Pancreas (tissue), 10 donors: Measurements from ENCODE around the gene SLC41A3. TPM values are rescaled to one million over a fixed set of nuclear protein-coding genes. Genes with fewer than 3 reads are reported as not detected.
"Not testable (repeated sequence)": the region's sequence is repeated elsewhere in the genome, so short reads cannot be mapped to it uniquely, and the experiment has no call there.

Experiments
- ATAC-seq, 4 donors: fragments of 200-7000 bp; cut with Tn5 transposase; one replicate each; pipeline versions ENCODE4 v1.8.0 to v1.9.1; 2020; ENCODE audit warnings: mild to moderate bottlenecking in 4 of 4, moderate library complexity in 4 of 4
- DNase-seq, 6 donors: peaks; one replicate each; pipeline ENCODE4 v3.0.0-alpha.2; 2020
- FAIRE-seq: peaks from 2 replicates; lab custom pipeline; 2012; peaks lifted over from hg19 to GRCh38; lab: Jason Lieb, UNC
- H3K27ac ChIP-seq, 4 donors: fragments of 200-600 bp; sonication (generic); 1 replicate in 3 of 4; 2 replicates in 1 of 4; pipeline versions ENCODE4 v1.5.0 to v1.8.0; 2020
- H3K27me3 ChIP-seq, 4 donors: fragments of 200-600 bp; one replicate each; pipeline ENCODE4 v1.8.0; 2021
- H3K36me3 ChIP-seq, 3 donors: fragments of 200-600 bp; sonication (generic) in 1 of 3; one replicate each; pipeline versions ENCODE4 v1.5.0 to v1.8.0; 2020 to 2021
- H3K4me1 ChIP-seq, 3 donors: fragments of 200-600 bp; one replicate each; pipeline ENCODE4 v1.8.0; 2021
- H3K4me3 ChIP-seq, 4 donors: fragments of 200-600 bp; sonication (generic) in 2 of 4; one replicate each; pipeline versions ENCODE4 v1.5.0 to v1.8.0; 2020 to 2021
- H3K9me3 ChIP-seq, 4 donors: fragments of 200-600 bp; one replicate each; pipeline ENCODE4 v1.8.0; 2021
- CTCF ChIP-seq, 4 donors: fragments of 200-600 bp; sonication (generic) in 3 of 4; IDR thresholded peaks; one replicate each; pipeline versions ENCODE4 v1.5.0 to v1.8.0; 2021; ENCODE audit warnings: antibody characterized with exemption in 4 of 4
- WGBS, 2 donors: extraction: QIAGEN DNeasy Blood & Tissue Kit; methylation state at CpG; one replicate each; pipeline ENCODE4 v1.1.7; 2013; 5-methylcytosine and 5-hydroxymethylcytosine counted together
- intact Hi-C, 3 donors: fragments of 100-400 bp; cut with DNase I; formaldehyde crosslinking; loops; one replicate each; pipeline versions ENCODE4 v1.11.1 to v1.14.2; 2022
- polyA plus RNA-seq, 2 donors: library from polyadenylated mRNA; stranded (reverse); fragments of 200-250 nt; gene quantifications; one replicate each; pipeline ENCODE4 v1.2.3, GENCODE V29; 2013
- total RNA-seq, 6 donors: library from RNA; stranded (reverse); fragmentation: NEBNext Ultra II Directional in 4 of 6; extraction: Animal tissue kit (Norgen Biotek cat#: 25700) in 4 of 6; gene quantifications; one replicate each; pipeline versions ENCODE4 v1.2.1 to v1.2.4, GENCODE V29; 2021 to 2023
- donor health status: healthy with polysubstance abuse.
- donor health status: DM: no; HTN: no; CAD: no; lungs with moderate emphysema.
- donor health status: DM: no; HTN: no; CAD: no.
- donor health status: control.
- donor health status: control.
- donor health status: Bipolar disorder and iron deficiency.
- donor health status: DM: yes; HTN: yes; CAD: no.
- donor health status: DM: no; HTN: no; CAD: no.
- donor health status: DM: no; HTN: no; CAD: no.
- donor health status: DM: yes; HTN: yes; CAD: no.

The SLC41A3 gene
- total and polyA plus RNA-seq, 8 donors: 19.4 to 38.1 (median 31.1) TPM

- H3K27ac ChIP-seq: no peak overlapping the region
- WGBS, 2 donors: 75 to 85% methylated on average over 4 of the region's 4 CpGs
- DNase-seq: no peak
- no peaks in the 10 kb centered on the region for H3K36me3 ChIP-seq
- no peak for FAIRE-seq
- ATAC-seq: no peak
- no peak for TF ChIP-seq CTCF (IDR thresholded peaks at IDR 0.05)
- no peak overlapping the region for H3K4me3 ChIP-seq
- no peaks in the 10 kb centered on the region for H3K4me1 ChIP-seq
- intact Hi-C loops: no loop called here
- no peaks in the 10 kb centered on the region for H3K9me3 ChIP-seq
- no peaks in the 10 kb centered on the region for H3K27me3 ChIP-seq
These were observed 5.1 kb downstream of the SLC41A3 start for GRCh38 chr3:126078866-126079265.

GRCh38 chr3:126077754-126078153 is 6.2 kb downstream of the SLC41A3 start:
- H3K27me3 ChIP-seq: no peaks in the 10 kb centered on the region
- DNase-seq: peak in 1 of 6 donors; percentile 48
- H3K9me3 ChIP-seq: no peaks in the 10 kb centered on the region
- no peaks in the 10 kb centered on the region for H3K36me3 ChIP-seq
- FAIRE-seq: no peak
- no peaks in the 10 kb centered on the region for H3K4me1 ChIP-seq
- ATAC-seq: no peak
- no peak overlapping the region for H3K4me3 ChIP-seq
- intact Hi-C loops: no loop called here
- TF ChIP-seq CTCF (IDR thresholded peaks at IDR 0.05): no peak
- no peak overlapping the region for H3K27ac ChIP-seq
- WGBS, 2 donors: 90 to 97% methylated on average over 11 of the region's 11 CpGs

DNA sequence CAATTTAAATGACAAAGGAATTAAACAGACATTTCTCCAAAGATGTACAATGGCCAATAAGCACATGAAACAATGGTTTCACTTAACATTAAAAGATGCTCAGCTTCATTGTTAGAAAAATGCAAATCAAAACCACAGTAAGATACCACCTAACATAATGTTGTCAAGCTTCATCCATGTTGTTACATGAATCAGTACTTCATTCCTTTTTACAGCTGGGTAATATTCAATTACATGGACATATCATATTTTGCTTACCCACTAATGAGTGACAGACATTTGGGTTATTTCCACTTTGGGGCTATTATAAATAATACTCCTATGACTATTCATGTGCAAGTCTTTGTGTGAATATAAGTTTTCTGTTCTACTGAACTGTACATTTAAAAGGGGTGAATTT is 7.8 kb downstream of the SLC41A3 start:
- FAIRE-seq (no peak), DNase-seq (no peak), ATAC-seq (no peak)
- H3K27ac ChIP-seq: no peak overlapping the region
- TF ChIP-seq CTCF (IDR thresholded peaks at IDR 0.05): no peak
- no peaks in the 10 kb centered on the region for H3K27me3 ChIP-seq
- intact Hi-C loops: no loop called here
- no peaks in the 10 kb centered on the region for H3K9me3 ChIP-seq
- no peaks in the 10 kb centered on the region for H3K4me1 ChIP-seq
- no peak overlapping the region for H3K4me3 ChIP-seq
- no peaks in the 10 kb centered on the region for H3K36me3 ChIP-seq

DNA sequence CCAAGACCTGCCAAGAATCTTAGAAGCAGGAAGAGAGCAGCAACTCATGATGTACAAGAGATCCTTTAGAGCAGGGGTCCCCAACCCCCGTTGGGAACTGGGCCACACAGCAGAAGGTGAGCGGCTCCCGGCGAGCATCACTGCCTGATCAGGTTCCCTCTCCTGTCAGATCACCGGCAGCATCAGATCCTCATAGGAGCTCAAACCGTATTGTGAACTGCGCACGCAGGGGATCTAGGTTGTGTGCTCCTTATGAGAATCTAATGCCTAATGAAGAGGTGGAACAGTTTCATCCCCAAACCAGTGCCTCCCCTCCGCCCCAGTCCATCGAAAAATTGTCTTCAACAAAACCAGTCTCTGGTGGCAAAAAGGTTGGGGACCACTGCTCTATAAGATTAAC is 13.8 kb downstream of the SLC41A3 start:
- FAIRE-seq (no peak), DNase-seq (no peak), ATAC-seq (no peak)
- H3K4me1 ChIP-seq: no peaks in the 10 kb centered on the region
- TF ChIP-seq CTCF (IDR thresholded peaks at IDR 0.05): no peak
- no peak overlapping the region for H3K4me3 ChIP-seq
- H3K27ac ChIP-seq: no peak overlapping the region
- H3K27me3 ChIP-seq: no peaks in the 10 kb centered on the region
- H3K9me3 ChIP-seq: no peaks in the 10 kb centered on the region
- no peaks in the 10 kb centered on the region for H3K36me3 ChIP-seq
- intact Hi-C loops: no loop called here
- WGBS, 2 donors: 86 to 90% methylated on average over 10 of the region's 10 CpGs

DNA sequence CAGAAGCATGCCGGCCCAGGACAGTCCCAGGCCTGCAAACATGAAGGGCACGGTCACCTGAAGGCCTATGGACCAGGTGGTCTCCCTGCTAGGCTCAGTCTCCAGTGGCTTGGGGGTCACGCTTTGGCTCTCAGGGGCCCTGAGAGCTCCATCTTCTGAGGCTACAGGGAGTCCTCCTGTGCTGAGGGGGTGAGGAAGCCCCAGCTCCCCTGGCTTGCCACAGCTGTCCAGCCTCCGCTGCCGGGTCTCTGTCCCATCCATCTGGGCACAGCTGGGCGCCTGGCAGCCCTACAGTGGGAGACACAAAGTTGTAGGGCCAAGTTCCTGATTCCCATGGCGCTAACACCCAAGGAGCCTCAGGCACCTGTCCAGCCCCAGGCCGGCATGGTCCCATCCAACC is 16.0 kb downstream of the SLC41A3 start:
- WGBS, 2 donors: 97 to 98% methylated on average over 8 of the region's 8 CpGs
- FAIRE-seq: no peak
- no peak for TF ChIP-seq CTCF (IDR thresholded peaks at IDR 0.05)

GRCh38 chr3:126066676-126067075 is 17.2 kb downstream of the SLC41A3 start:
- FAIRE-seq, H3K27ac ChIP-seq, H3K27me3 ChIP-seq, intact Hi-C loops, H3K4me3 ChIP-seq, H3K4me1 ChIP-seq, H3K9me3 ChIP-seq, H3K36me3 ChIP-seq, DNase-seq, ATAC-seq: not testable (repeated sequence)
- 90 to 91% methylated on average over 6 of the region's 6 CpGs for WGBS, 2 donors

More for the DNA sequence above, 16.0 kb downstream of the SLC41A3 start:
- DNase-seq (no peak), ATAC-seq (no peak)
- H3K4me3 ChIP-seq: no peak overlapping the region
- H3K36me3 ChIP-seq: no peaks in the 10 kb centered on the region
- no peaks in the 10 kb centered on the region for H3K9me3 ChIP-seq
- H3K27me3 ChIP-seq: no peaks in the 10 kb centered on the region
- no peak overlapping the region for H3K27ac ChIP-seq
- H3K4me1 ChIP-seq: no peaks in the 10 kb centered on the region
- intact Hi-C loops: no loop called here
